Panc1 (cell line): ENCODE results near the gene PSTPIP1. TPM values are rescaled to one million over a fixed set of nuclear protein-coding genes. Genes with fewer than 3 reads are reported as not detected.

Source experiments
- ATAC-seq: fragments of 200-7000 bp; cut with Tn5 transposase; 2 replicates; pipeline ENCODE4 v1.9.1; 2020; ENCODE audit warnings: mild to moderate bottlenecking, moderate library complexity
- BruUV-seq: library from RNA; stranded (reverse); fragments of 400-500 nt; replicated peaks from 2 replicates; lab custom pipeline; 2021; lab: Mats Ljungman, UMichigan
- CTCF ChIA-PET: fragments of 300-600 bp; sonication (Branson Sonifier 250); formaldehyde crosslinking; loops from one replicate; lab custom pipeline; 2022; ENCODE audit warnings: antibody characterized with exemption; lab: Charles Lee
- POLR2A ChIA-PET: fragments of 300-600 bp; sonication (Branson Sonifier 250); formaldehyde crosslinking; loops from one replicate; lab custom pipeline; 2022; ENCODE audit warnings: antibody characterized with exemption; lab: Charles Lee
- DNase-seq: peaks from one replicate; pipeline ENCODE4 v3.0.0-alpha.2; 2010; ENCODE audit warnings: low read depth, low spot score
- H3K27ac ChIP-seq: 2 replicates; pipeline ENCODE4 v1.5.1; 2011; ENCODE audit warnings: mild to moderate bottlenecking, low read length, inconsistent platforms
- H3K27me3 ChIP-seq: fragments of 200-500 bp; sonication (Bioruptor generic); 2 replicates; pipeline ENCODE4 v1.6.0; 2014; ENCODE audit warnings: low read length, inconsistent platforms; ENCODE audit not compliant: control insufficient read depth, insufficient read depth
- H3K36me3 ChIP-seq: fragments of 200-500 bp; sonication (Bioruptor generic); 2 replicates; pipeline ENCODE4 v1.5.1; 2014; ENCODE audit warnings: inconsistent platforms, mild to moderate bottlenecking, low read length, moderate library complexity; ENCODE audit not compliant: control insufficient read depth, insufficient read depth
- H3K4me1 ChIP-seq: 2 replicates; pipeline ENCODE4 v1.5.1; 2011; ENCODE audit warnings: inconsistent platforms, mild to moderate bottlenecking, low read length, moderate library complexity; ENCODE audit not compliant: control insufficient read depth, insufficient read depth
- H3K4me3 ChIP-seq, 2 experiments: 2 replicates each; pipeline ENCODE4 v1.5.1; 2011 to 2012; ENCODE audit warnings: low read depth in 2 of 2, low read length in 2 of 2, mild to moderate bottlenecking in 2 of 2, inconsistent platforms in 1 of 2, moderate library complexity in 1 of 2
- H3K9me3 ChIP-seq: fragments of 200-500 bp; sonication (Bioruptor generic); 2 replicates; pipeline ENCODE4 v1.5.1; 2014; ENCODE audit warnings: low read depth, mild to moderate bottlenecking, inconsistent platforms, low read length, moderate library complexity; ENCODE audit not compliant: control insufficient read depth, insufficient read depth
- POLR2AphosphoS5 ChIP-seq: IDR thresholded peaks from 2 replicates; pipeline ENCODE4 v1.6.1; 2012; ENCODE audit warnings: mild to moderate bottlenecking, low read depth, low read length, moderate library complexity
- SIN3A ChIP-seq: IDR thresholded peaks from 2 replicates; pipeline ENCODE4 v1.6.1; 2012; ENCODE audit warnings: low read depth, mild to moderate bottlenecking, low read length, moderate library complexity, borderline replicate concordance; ENCODE audit not compliant: insufficient read depth
- TCF7L2 ChIP-seq: IDR thresholded peaks from 2 replicates; pipeline ENCODE4 v1.6.1; 2011; ENCODE audit warnings: mild to moderate bottlenecking, low read depth, low read length, inconsistent platforms
- in situ Hi-C: cut with HindIII; loops from 2 replicates; pipeline ENCODE4 v1.10.0; 2016; ENCODE audit warnings: low sequenced_read_pairs, low pct_unique_long_range_greater_than_20kb
- intact Hi-C: fragments of 100-400 bp; cut with micrococcal nuclease; formaldehyde crosslinking; loops from one replicate; pipeline ENCODE4 v1.10.0; 2022; ENCODE audit not compliant: unreplicated experiment
- total RNA-seq: library from RNA; stranded (reverse); gene quantifications from one replicate; pipeline ENCODE4 v1.2.1, GENCODE V29; 2021; ENCODE audit not compliant: unreplicated experiment
- TF ChIP-seq, protein P1 (sequence below): fragments of 450-650 bp; IDR thresholded peaks from 2 replicates; pipeline ENCODE4 v1.5.1; 2017; ENCODE audit warnings: mild to moderate bottlenecking
- TF ChIP-seq, protein P2 (sequence below), 2 experiments: IDR thresholded peaks; 2 replicates each; pipeline ENCODE4 v1.6.1; 2011 to 2012; ENCODE audit warnings: low read depth in 2 of 2, control low read depth in 1 of 2, low read length in 1 of 2, mild to moderate bottlenecking in 1 of 2, moderate library complexity in 1 of 2; ENCODE audit not compliant: insufficient read depth in 1 of 2

PSTPIP1 gene
- total RNA-seq, 1 experiment from 2014 or later: 0.46 TPM

GRCh38 chr15:77024273-77025082 lies 29.6 kb downstream of the PSTPIP1 start:
- Histone ChIP-seq H3K4me1 (no peaks in the 10 kb centered on the region; the same call in 1 of the 2 replicates), H3K27ac (no peak overlapping the region), H3K27me3 (no peaks in the 10 kb centered on the region), H3K9me3 (no peaks in the 10 kb centered on the region), H3K36me3 (no peaks in the 10 kb centered on the region), H3K4me3 (no peak overlapping the region)
- in situ Hi-C loops: no loop called here
- ATAC-seq (peak; percentile 82), DNase-seq (peak; percentile 28)
- ChIA-PET POLR2A (no interaction called here), CTCF (interaction anchor here (1.1 to 1.3 kb wide), 2 partner anchors 9 to 46 kb away, joined by 4 read pairs; no protein-coding TSS in a partner anchor)
- no TSS peak for BruUV-seq
- no peak for TF ChIP-seq SIN3A
- TF ChIP-seq, protein P1, sequence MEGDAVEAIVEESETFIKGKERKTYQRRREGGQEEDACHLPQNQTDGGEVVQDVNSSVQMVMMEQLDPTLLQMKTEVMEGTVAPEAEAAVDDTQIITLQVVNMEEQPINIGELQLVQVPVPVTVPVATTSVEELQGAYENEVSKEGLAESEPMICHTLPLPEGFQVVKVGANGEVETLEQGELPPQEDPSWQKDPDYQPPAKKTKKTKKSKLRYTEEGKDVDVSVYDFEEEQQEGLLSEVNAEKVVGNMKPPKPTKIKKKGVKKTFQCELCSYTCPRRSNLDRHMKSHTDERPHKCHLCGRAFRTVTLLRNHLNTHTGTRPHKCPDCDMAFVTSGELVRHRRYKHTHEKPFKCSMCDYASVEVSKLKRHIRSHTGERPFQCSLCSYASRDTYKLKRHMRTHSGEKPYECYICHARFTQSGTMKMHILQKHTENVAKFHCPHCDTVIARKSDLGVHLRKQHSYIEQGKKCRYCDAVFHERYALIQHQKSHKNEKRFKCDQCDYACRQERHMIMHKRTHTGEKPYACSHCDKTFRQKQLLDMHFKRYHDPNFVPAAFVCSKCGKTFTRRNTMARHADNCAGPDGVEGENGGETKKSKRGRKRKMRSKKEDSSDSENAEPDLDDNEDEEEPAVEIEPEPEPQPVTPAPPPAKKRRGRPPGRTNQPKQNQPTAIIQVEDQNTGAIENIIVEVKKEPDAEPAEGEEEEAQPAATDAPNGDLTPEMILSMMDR: peak; percentile 98
- intact Hi-C loops: loop anchor here (5.0 kb wide), 1 partner anchor 518 kb away; no protein-coding TSS in a partner anchor

DNA sequence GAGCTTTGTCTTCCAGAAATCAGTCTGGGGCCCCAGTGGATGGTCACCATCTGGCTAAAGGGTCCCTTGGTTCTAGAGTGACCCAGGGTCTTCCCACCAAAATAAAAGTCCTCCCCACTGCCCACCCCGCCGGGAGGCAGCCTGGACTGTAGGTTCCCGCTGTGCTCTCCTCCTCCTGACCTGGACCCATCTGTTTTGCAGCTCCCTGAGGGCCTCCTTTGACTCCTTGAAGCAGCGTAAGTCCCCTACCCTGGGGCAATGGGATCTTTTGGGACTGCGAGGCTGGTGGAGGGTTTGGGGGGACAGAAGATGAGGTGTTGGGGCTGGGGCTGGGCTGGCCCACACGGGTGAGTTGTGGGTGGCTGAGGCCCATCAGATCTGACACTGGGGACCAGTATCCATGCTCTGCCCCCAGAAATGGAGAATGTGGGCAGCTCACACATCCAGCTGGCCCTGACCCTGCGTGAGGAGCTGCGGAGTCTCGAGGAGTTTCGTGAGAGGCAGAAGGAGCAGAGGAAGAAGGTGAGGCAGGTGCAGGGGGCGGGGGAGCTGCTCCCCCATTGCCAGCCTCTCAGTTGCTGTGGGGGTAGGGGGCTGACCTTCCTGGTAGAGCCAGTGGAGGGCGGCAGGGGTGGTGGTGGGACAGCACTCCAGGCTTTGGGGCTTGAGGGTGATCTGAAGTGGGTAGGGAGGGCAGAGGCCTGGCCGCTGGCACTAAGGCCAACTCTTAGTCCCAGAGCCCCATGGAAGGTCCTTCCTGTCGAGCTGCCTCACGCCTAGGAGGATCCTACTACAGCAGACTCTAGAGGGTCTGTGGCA lies 30.4 kb downstream of the PSTPIP1 start:
- POLR2A ChIA-PET: no interaction called here
- intact Hi-C loops (loop anchor here (5.0 kb wide), 1 partner anchor 517 kb away; no protein-coding TSS in a partner anchor), in situ Hi-C loops (no loop called here)
- CTCF ChIA-PET: no interaction called here
- Histone ChIP-seq H3K4me3 (no peak overlapping the region), H3K36me3 (no peaks in the 10 kb centered on the region), H3K27ac (no peak overlapping the region), H3K9me3 (no peaks in the 10 kb centered on the region), H3K4me1 (no peaks in the 10 kb centered on the region; the same call in none of the 2 replicates), H3K27me3 (no peaks in the 10 kb centered on the region)
- no peak for TF ChIP-seq SIN3A
- TF ChIP-seq POLR2AphosphoS5: no peak
- TF ChIP-seq TCF7L2: no peak
- DNase-seq: no peak
- no TSS peak for BruUV-seq
- no peak for ATAC-seq

- no peak overlapping the region for H3K4me3 ChIP-seq
- TF ChIP-seq, protein P1: no peak
- TF ChIP-seq TCF7L2 (no peak), POLR2AphosphoS5 (no peak), SIN3A (no peak)
- TF ChIP-seq, protein P2, sequence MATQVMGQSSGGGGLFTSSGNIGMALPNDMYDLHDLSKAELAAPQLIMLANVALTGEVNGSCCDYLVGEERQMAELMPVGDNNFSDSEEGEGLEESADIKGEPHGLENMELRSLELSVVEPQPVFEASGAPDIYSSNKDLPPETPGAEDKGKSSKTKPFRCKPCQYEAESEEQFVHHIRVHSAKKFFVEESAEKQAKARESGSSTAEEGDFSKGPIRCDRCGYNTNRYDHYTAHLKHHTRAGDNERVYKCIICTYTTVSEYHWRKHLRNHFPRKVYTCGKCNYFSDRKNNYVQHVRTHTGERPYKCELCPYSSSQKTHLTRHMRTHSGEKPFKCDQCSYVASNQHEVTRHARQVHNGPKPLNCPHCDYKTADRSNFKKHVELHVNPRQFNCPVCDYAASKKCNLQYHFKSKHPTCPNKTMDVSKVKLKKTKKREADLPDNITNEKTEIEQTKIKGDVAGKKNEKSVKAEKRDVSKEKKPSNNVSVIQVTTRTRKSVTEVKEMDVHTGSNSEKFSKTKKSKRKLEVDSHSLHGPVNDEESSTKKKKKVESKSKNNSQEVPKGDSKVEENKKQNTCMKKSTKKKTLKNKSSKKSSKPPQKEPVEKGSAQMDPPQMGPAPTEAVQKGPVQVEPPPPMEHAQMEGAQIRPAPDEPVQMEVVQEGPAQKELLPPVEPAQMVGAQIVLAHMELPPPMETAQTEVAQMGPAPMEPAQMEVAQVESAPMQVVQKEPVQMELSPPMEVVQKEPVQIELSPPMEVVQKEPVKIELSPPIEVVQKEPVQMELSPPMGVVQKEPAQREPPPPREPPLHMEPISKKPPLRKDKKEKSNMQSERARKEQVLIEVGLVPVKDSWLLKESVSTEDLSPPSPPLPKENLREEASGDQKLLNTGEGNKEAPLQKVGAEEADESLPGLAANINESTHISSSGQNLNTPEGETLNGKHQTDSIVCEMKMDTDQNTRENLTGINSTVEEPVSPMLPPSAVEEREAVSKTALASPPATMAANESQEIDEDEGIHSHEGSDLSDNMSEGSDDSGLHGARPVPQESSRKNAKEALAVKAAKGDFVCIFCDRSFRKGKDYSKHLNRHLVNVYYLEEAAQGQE (IDR thresholded peaks at IDR 0.05; ENCODE audit: insufficient read depth in 1 of 2, low read depth in 2 of 2, low read length in 1 of 2): no peak
- H3K27me3 ChIP-seq: no peaks in the 10 kb centered on the region
- ChIA-PET CTCF (no interaction called here), POLR2A (interaction anchor here (0.6 to 0.8 kb wide), 2 partner anchors 11 to 118 kb away, joined by 3 read pairs; no protein-coding TSS in a partner anchor)
- no peak for DNase-seq
- intact Hi-C loops: loop anchor here (5.0 kb wide), 1 partner anchor 516 kb away; no protein-coding TSS in a partner anchor
- no peaks in the 10 kb centered on the region; the same call in none of the 2 replicates for H3K4me1 ChIP-seq
- no TSS peak for BruUV-seq
- in situ Hi-C loops: no loop called here
- no peak overlapping the region for H3K27ac ChIP-seq
- H3K9me3 ChIP-seq: no peaks in the 10 kb centered on the region
- no peaks in the 10 kb centered on the region for H3K36me3 ChIP-seq
- no peak for ATAC-seq
These were observed 31.1 kb downstream of the PSTPIP1 start for GRCh38 chr15:77025941-77026411.
